NCI-H187 treated with DMSO at 0.1 percent for 48 hours (cell line): Measurements from ENCODE around the gene ACCS.

ENCODE experiments used
- DNase-seq: peaks from one replicate; lab custom pipeline; 2025; lab: John Stamatoyannopoulos, UW

The ACCS gene

GRCh38 chr11:44037658-44037998, 28.4 kb upstream of the ACCS start:
- no peak for DNase-seq

- DNase-seq: no peak
Observed at GRCh38 chr11:44043157-44043556, 22.9 kb upstream of the ACCS start.

- no peak for DNase-seq
Observed at GRCh38 chr11:44046182-44046581, 19.9 kb upstream of the ACCS start.

GRCh38 chr11:44047298-44047697, 18.8 kb upstream of the ACCS start:
- no peak for DNase-seq

GRCh38 chr11:44047931-44048431, 18.1 kb upstream of the ACCS start, which contains the start of gene ACCSL:
TSS of gene ACCSL (plus strand) at chr11:44047981. CDS start at chr11:44048037, 56 bp downstream.
- DNase-seq: no peak

GRCh38 chr11:44049832-44050231, 16.2 kb upstream of the ACCS start:
- no peak for DNase-seq

GRCh38 chr11:44051171-44051570, 14.9 kb upstream of the ACCS start:
- DNase-seq: no peak

GRCh38 chr11:44057340-44057739, 8.7 kb upstream of the ACCS start:
- no peak for DNase-seq

GRCh38 chr11:44058275-44058674, 7.8 kb upstream of the ACCS start:
- no peak for DNase-seq

GRCh38 chr11:44065161-44065661, 859 bp upstream of the ACCS start:
- DNase-seq: no peak

- DNase-seq: no peak
Observed at GRCh38 chr11:44066732-44067141, 667 bp downstream of the ACCS start.

GRCh38 chr11:44067266-44067665, 1.2 kb downstream of the ACCS start:
- no peak for DNase-seq

- DNase-seq: no peak
Observed at GRCh38 chr11:44068180-44068579, 2.1 kb downstream of the ACCS start.

- no peak for DNase-seq
Observed at GRCh38 chr11:44071157-44071556, 5.1 kb downstream of the ACCS start.

GRCh38 chr11:44072757-44073658, 6.9 kb downstream of the ACCS start:
- DNase-seq: no peak

- DNase-seq: no peak
Observed at GRCh38 chr11:44078794-44079193, 12.7 kb downstream of the ACCS start.

GRCh38 chr11:44079376-44079775, 13.3 kb downstream of the ACCS start:
- DNase-seq: no peak

GRCh38 chr11:44080951-44081350, 14.9 kb downstream of the ACCS start:
- no peak for DNase-seq

- DNase-seq: no peak
Observed at GRCh38 chr11:44082645-44083044, 16.6 kb downstream of the ACCS start.

- no peak for DNase-seq
Observed at GRCh38 chr11:44083433-44083832, 17.4 kb downstream of the ACCS start.

GRCh38 chr11:44083906-44084305, 17.8 kb downstream of the ACCS start:
- no peak for DNase-seq

- no peak for DNase-seq
Observed at GRCh38 chr11:44085330-44085729, 19.3 kb downstream of the ACCS start.

GRCh38 chr11:44088377-44088776, 22.3 kb downstream of the ACCS start:
- no peak for DNase-seq

- DNase-seq: no peak
Observed at GRCh38 chr11:44088871-44089270, 22.8 kb downstream of the ACCS start.
